IMR-90 (cell line): ENCODE data around the gene ADGRL3. TPM values are rescaled to one million over a fixed set of nuclear protein-coding genes. Genes with fewer than 3 reads are reported as not detected.

ENCODE experiments used
- ATAC-seq: fragments of 200-7000 bp; cut with Tn5 transposase; 2 replicates; pipeline ENCODE4 v1.9.1; 2020; ENCODE audit warnings: low read depth, mild to moderate bottlenecking, moderate library complexity
- BruUV-seq: library from RNA; stranded (reverse); fragments of 400-500 nt; replicated peaks from 2 replicates; lab custom pipeline; 2021; lab: Mats Ljungman, UMichigan
- CTCF ChIA-PET: fragments of 300-600 bp; formaldehyde crosslinking; extraction: SDS; loops from one replicate; lab custom pipeline; 2021; ENCODE audit warnings: antibody characterized with exemption; lab: Yijun Ruan, JAX
- POLR2A ChIA-PET: fragments of 300-600 bp; sonication (Branson Sonifier 250); formaldehyde crosslinking; loops from one replicate; lab custom pipeline; 2022; ENCODE audit warnings: antibody characterized with exemption; ENCODE audit not compliant: unreplicated experiment; lab: Charles Lee
- DNase-seq: peaks from one replicate; pipeline ENCODE4 v3.0.0; 2013
- H2AFZ ChIP-seq: replicated peaks from 2 replicates; pipeline ENCODE3; 2013; ENCODE audit warnings: low read length, mild to moderate bottlenecking; ENCODE audit not compliant: poor library complexity
- H2AK5ac ChIP-seq: 2 replicates; pipeline ENCODE4 v1.6.1; 2013; ENCODE audit warnings: low read depth, low read length, inconsistent platforms
- H2AK9ac ChIP-seq: replicated peaks from 2 replicates; pipeline ENCODE3; 2013; ENCODE audit warnings: mild to moderate bottlenecking, low read depth, low read length, moderate library complexity; ENCODE audit not compliant: poor library complexity
- H2BK120ac ChIP-seq: 2 replicates; pipeline ENCODE4 v1.6.1; 2013; ENCODE audit warnings: low read depth, low read length, inconsistent platforms
- H2BK15ac ChIP-seq: 3 replicates; pipeline ENCODE4 v1.6.1; 2013; ENCODE audit warnings: low read depth, low read length, inconsistent platforms
- H2BK20ac ChIP-seq: 2 replicates; pipeline ENCODE4 v1.6.1; 2013; ENCODE audit warnings: low read depth, mild to moderate bottlenecking, inconsistent platforms, low read length, moderate library complexity
- H2BK5ac ChIP-seq: 2 replicates; pipeline ENCODE4 v1.6.1; 2013; ENCODE audit warnings: mild to moderate bottlenecking, low read depth, low read length, inconsistent platforms; ENCODE audit not compliant: poor library complexity, severe bottlenecking
- H3K14ac ChIP-seq: replicated peaks from 2 replicates; pipeline ENCODE4 v1.6.1; 2013; ENCODE audit warnings: low read depth, low read length, inconsistent platforms
- H3K18ac ChIP-seq: 2 replicates; pipeline ENCODE4 v1.6.1; 2013; ENCODE audit warnings: low read depth, low read length, control low read depth
- H3K23ac ChIP-seq: 2 replicates; pipeline ENCODE4 v1.6.1; 2013; ENCODE audit warnings: low read depth, low read length, inconsistent platforms
- H3K27ac ChIP-seq: 2 replicates; pipeline ENCODE4 v1.5.1; 2013; ENCODE audit warnings: mild to moderate bottlenecking, control low read depth, low read length; ENCODE audit not compliant: insufficient read depth
- H3K27me3 ChIP-seq: 2 replicates; pipeline ENCODE4 v1.6.1; 2013; ENCODE audit warnings: low read length; ENCODE audit not compliant: control insufficient read depth, insufficient read depth
- H3K36me3 ChIP-seq: 2 replicates; pipeline ENCODE4 v1.6.1; 2013; ENCODE audit warnings: low read length, mixed read lengths; ENCODE audit not compliant: control insufficient read depth, insufficient read depth
- H3K4ac ChIP-seq: 2 replicates; pipeline ENCODE4 v1.6.1; 2013; ENCODE audit warnings: low read depth, low read length, inconsistent platforms
- H3K4me1 ChIP-seq: 2 replicates; pipeline ENCODE4 v1.6.1; 2013; ENCODE audit warnings: low read length, mixed read lengths; ENCODE audit not compliant: control insufficient read depth, insufficient read depth
- H3K4me2 ChIP-seq: 2 replicates; pipeline ENCODE4 v1.6.1; 2013; ENCODE audit warnings: low read depth, mild to moderate bottlenecking, control low read depth, low read length, moderate library complexity
- H3K4me3 ChIP-seq: 2 replicates; pipeline ENCODE4 v1.5.1; 2013; ENCODE audit warnings: low read depth, mild to moderate bottlenecking, control low read depth, low read length, moderate library complexity; ENCODE audit not compliant: insufficient read depth
- H3K56ac ChIP-seq: 2 replicates; pipeline ENCODE4 v1.6.1; 2013; ENCODE audit warnings: low read length, inconsistent platforms; ENCODE audit not compliant: insufficient read depth; ENCODE audit errors: extremely low read depth
- H3K79me1 ChIP-seq, 2 experiments: 2 replicates each; pipeline ENCODE4 v1.6.1; 2013; ENCODE audit warnings: low read length in 2 of 2, inconsistent platforms in 1 of 2, low read depth in 1 of 2
- H3K9ac ChIP-seq: 2 replicates; pipeline ENCODE4 v1.6.1; 2013; ENCODE audit warnings: low read depth, low read length, control low read depth
- H3K9me1 ChIP-seq: 2 replicates; pipeline ENCODE4 v1.6.1; 2013; ENCODE audit warnings: low read length, inconsistent platforms; ENCODE audit not compliant: insufficient read depth
- H3K9me3 ChIP-seq: 2 replicates; pipeline ENCODE4 v1.6.1; 2013; ENCODE audit warnings: low read length; ENCODE audit not compliant: control insufficient read depth, insufficient read depth
- H4K20me1 ChIP-seq: 2 replicates; pipeline ENCODE4 v1.6.1; 2013; ENCODE audit warnings: low read length, inconsistent platforms; ENCODE audit not compliant: insufficient read depth
- H4K5ac ChIP-seq: 2 replicates; pipeline ENCODE4 v1.6.1; 2013; ENCODE audit warnings: mild to moderate bottlenecking, low read depth, low read length, control low read depth
- H4K8ac ChIP-seq, 2 experiments: 2 replicates each; pipeline ENCODE4 v1.6.1; 2013; ENCODE audit warnings: low read depth in 2 of 2, low read length in 2 of 2, control low read depth in 1 of 2, inconsistent platforms in 1 of 2
- H4K91ac ChIP-seq: 2 replicates; pipeline ENCODE4 v1.6.1; 2013; ENCODE audit warnings: low read depth, low read length, inconsistent platforms; ENCODE audit not compliant: insufficient read depth
- BHLHE40 ChIP-seq: fragments of 150-350 bp; IDR thresholded peaks from 2 replicates; pipeline ENCODE4 v1.6.1; 2016; ENCODE audit warnings: mild to moderate bottlenecking, low read depth, low read length
- CHD1 ChIP-seq: IDR thresholded peaks from 2 replicates; pipeline ENCODE4 v1.6.1; 2012; ENCODE audit warnings: low read depth, low read length, improper control_type of control experiment
- FOS ChIP-seq: fragments of 150-350 bp; IDR thresholded peaks from 2 replicates; pipeline ENCODE4 v1.6.1; 2016; ENCODE audit warnings: low read depth, low read length
- MAFK ChIP-seq: IDR thresholded peaks from 2 replicates; pipeline ENCODE4 v1.6.1; 2012; ENCODE audit warnings: low read depth, low read length, improper control_type of control experiment
- MAZ ChIP-seq: IDR thresholded peaks from 2 replicates; pipeline ENCODE4 v1.6.1; 2012; ENCODE audit warnings: low read depth, mild to moderate bottlenecking, low read length, improper control_type of control experiment, moderate library complexity, borderline replicate concordance
- MXI1 ChIP-seq: IDR thresholded peaks from 2 replicates; pipeline ENCODE4 v1.6.1; 2012; ENCODE audit warnings: low read depth, mild to moderate bottlenecking, low read length, moderate library complexity, borderline replicate concordance
- NFE2L2 ChIP-seq: fragments of 150-350 bp; IDR thresholded peaks from 2 replicates; pipeline ENCODE4 v1.6.1; 2016; ENCODE audit warnings: low read depth, mild to moderate bottlenecking, low read length
- POLR2A ChIP-seq: IDR thresholded peaks from 2 replicates; pipeline ENCODE4 v1.6.1; 2012; ENCODE audit warnings: mild to moderate bottlenecking, low read depth, low read length
- RAD21 ChIP-seq: IDR thresholded peaks from 2 replicates; pipeline ENCODE4 v1.6.1; 2012; ENCODE audit warnings: low read length, improper control_type of control experiment
- RCOR1 ChIP-seq: IDR thresholded peaks from 2 replicates; pipeline ENCODE4 v1.6.1; 2012; ENCODE audit warnings: mild to moderate bottlenecking, low read length, improper control_type of control experiment; ENCODE audit not compliant: insufficient replicate concordance
- RFX5 ChIP-seq: IDR thresholded peaks from 2 replicates; pipeline ENCODE4 v1.8.0; 2012; ENCODE audit warnings: low read depth, mild to moderate bottlenecking, low read length, moderate library complexity
- SMC3 ChIP-seq: fragments of 150-350 bp; IDR thresholded peaks from 2 replicates; pipeline ENCODE4 v1.6.1; 2016; ENCODE audit warnings: low read depth, mild to moderate bottlenecking, antibody characterized with exemption, low read length, moderate library complexity
- dilution Hi-C: fragments of 300-500 bp; cut with HindIII; formaldehyde crosslinking; loops from one replicate; pipeline ENCODE4 v1.14.3; 2018; ENCODE audit warnings: low sequenced_read_pairs; ENCODE audit not compliant: unreplicated experiment
- in situ Hi-C: fragments of 300-500 bp; cut with MboI; formaldehyde crosslinking; loops from 3 replicates; pipeline ENCODE4 v1.14.3; 2019; ENCODE audit warnings: low sequenced_read_pairs, inconsistent platforms, mixed read lengths
- intact Hi-C: fragments of 100-400 bp; cut with micrococcal nuclease; formaldehyde crosslinking; loops from 2 replicates; pipeline ENCODE4 v1.10.0; 2022
- polyA plus RNA-seq, 3 experiments: library from polyadenylated mRNA; depleted of rRNA; stranded (reverse); fragments of >200 nt; gene quantifications; 2 replicates each; pipeline ENCODE4 v1.2.3, GENCODE V29; 2012; ENCODE audit warnings: low replicate concordance in 1 of 3
- total RNA-seq: library from RNA; depleted of rRNA; stranded (reverse); fragments of >200 nt; gene quantifications from 2 replicates; pipeline ENCODE4 v1.2.3, GENCODE V29; 2012
- TF ChIP-seq, protein P1 (sequence below): fragments of 150-350 bp; IDR thresholded peaks from 2 replicates; pipeline ENCODE4 v1.6.1; 2016; ENCODE audit warnings: low read depth, mild to moderate bottlenecking, low read length, moderate library complexity, borderline replicate concordance
- TF ChIP-seq, protein P2 (sequence below): fragments of 150-350 bp; IDR thresholded peaks from 2 replicates; pipeline ENCODE4 v1.6.1; 2017; ENCODE audit warnings: mild to moderate bottlenecking, antibody characterized with exemption, low read length, low read depth
- TF ChIP-seq, protein P3 (sequence below): conservative IDR thresholded peaks from 2 replicates; pipeline ENCODE4 v1.5.1; 2012; ENCODE audit warnings: mild to moderate bottlenecking, low read depth, low read length, improper control_type of control experiment

The ADGRL3 gene
- total and polyA plus RNA-seq, 2 of the 4 experiments (the other 2 are of a cell fraction), result 0.46 to 2.5 TPM

DNA sequence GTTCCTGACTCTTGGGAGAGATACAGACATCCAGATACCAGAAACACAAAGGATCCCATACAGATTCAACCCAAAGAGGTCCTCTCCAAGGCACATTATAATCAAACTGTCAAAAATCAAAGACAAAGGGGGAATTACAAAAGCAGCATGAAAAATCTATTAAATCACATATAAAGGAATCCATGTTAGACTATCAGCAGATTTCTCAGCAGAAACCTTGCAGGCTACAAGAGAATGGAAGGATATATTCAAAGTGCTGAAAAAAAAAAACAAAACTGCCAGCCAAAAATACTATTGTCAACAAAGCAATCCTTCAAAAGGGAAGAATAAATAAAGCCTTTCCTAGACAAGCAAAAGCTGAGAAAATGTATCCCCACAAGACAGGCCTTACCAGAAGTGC lies 14.8 kb upstream of the ADGRL3 start:
- in situ Hi-C loops, result no loop called here
- Histone ChIP-seq H3K4me1 (no peaks in the 10 kb centered on the region), H2BK5ac (no peak overlapping the region), H3K18ac (no peak overlapping the region), H2AK5ac (no peak overlapping the region), H3K36me3 (no peaks in the 10 kb centered on the region), H4K20me1 (no peaks in the 10 kb centered on the region), H3K14ac (no peak overlapping the region), H3K56ac (no peak overlapping the region), H4K91ac (no peak overlapping the region), H3K27ac (no peak overlapping the region), H3K27me3 (no peaks in the 10 kb centered on the region), H2BK15ac (no peak overlapping the region), H3K23ac (no peak overlapping the region), H3K9me3 (0 out of 2 replicates have a peak, but pooled peaks cover 2% of the 10 kb centered on the region), H2BK120ac (no peak overlapping the region), H2AFZ (no peak overlapping the region), H3K4ac (no peak overlapping the region), H3K79me1 (no peaks in the 10 kb centered on the region), H4K5ac (no peak overlapping the region), H4K8ac (no peak overlapping the region), H3K9me1 (no peaks in the 10 kb centered on the region), H2AK9ac (no peak overlapping the region), H3K4me3 (no peak overlapping the region), H3K9ac (no peak overlapping the region), H2BK20ac (no peak overlapping the region), H3K4me2 (no peak overlapping the region)
- no peak for ATAC-seq
- no peak for DNase-seq
- TF ChIP-seq RFX5 (no peak), POLR2A (no peak), BHLHE40 (no peak), RCOR1 (no peak), CHD1 (no peak), FOS (no peak), MAFK (no peak), MAZ (no peak), MXI1 (no peak), NFE2L2 (no peak), SMC3 (no peak), RAD21 (no peak)
- TF ChIP-seq, protein P1, sequence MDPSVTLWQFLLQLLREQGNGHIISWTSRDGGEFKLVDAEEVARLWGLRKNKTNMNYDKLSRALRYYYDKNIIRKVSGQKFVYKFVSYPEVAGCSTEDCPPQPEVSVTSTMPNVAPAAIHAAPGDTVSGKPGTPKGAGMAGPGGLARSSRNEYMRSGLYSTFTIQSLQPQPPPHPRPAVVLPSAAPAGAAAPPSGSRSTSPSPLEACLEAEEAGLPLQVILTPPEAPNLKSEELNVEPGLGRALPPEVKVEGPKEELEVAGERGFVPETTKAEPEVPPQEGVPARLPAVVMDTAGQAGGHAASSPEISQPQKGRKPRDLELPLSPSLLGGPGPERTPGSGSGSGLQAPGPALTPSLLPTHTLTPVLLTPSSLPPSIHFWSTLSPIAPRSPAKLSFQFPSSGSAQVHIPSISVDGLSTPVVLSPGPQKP, result no peak
- TF ChIP-seq, protein P2, sequence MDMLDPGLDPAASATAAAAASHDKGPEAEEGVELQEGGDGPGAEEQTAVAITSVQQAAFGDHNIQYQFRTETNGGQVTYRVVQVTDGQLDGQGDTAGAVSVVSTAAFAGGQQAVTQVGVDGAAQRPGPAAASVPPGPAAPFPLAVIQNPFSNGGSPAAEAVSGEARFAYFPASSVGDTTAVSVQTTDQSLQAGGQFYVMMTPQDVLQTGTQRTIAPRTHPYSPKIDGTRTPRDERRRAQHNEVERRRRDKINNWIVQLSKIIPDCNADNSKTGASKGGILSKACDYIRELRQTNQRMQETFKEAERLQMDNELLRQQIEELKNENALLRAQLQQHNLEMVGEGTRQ, result no peak
- TF ChIP-seq, protein P3, sequence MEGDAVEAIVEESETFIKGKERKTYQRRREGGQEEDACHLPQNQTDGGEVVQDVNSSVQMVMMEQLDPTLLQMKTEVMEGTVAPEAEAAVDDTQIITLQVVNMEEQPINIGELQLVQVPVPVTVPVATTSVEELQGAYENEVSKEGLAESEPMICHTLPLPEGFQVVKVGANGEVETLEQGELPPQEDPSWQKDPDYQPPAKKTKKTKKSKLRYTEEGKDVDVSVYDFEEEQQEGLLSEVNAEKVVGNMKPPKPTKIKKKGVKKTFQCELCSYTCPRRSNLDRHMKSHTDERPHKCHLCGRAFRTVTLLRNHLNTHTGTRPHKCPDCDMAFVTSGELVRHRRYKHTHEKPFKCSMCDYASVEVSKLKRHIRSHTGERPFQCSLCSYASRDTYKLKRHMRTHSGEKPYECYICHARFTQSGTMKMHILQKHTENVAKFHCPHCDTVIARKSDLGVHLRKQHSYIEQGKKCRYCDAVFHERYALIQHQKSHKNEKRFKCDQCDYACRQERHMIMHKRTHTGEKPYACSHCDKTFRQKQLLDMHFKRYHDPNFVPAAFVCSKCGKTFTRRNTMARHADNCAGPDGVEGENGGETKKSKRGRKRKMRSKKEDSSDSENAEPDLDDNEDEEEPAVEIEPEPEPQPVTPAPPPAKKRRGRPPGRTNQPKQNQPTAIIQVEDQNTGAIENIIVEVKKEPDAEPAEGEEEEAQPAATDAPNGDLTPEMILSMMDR, result no peak
- dilution Hi-C loops, result no loop called here
- CTCF ChIA-PET, result interaction anchor here (0.6 kb wide), 1 partner anchor 228 kb away, joined by 4 read pairs; no protein-coding TSS in a partner anchor
- intact Hi-C loops, result no loop called here
- POLR2A ChIA-PET, result no interaction called here
- no TSS peak for BruUV-seq
